CD4-positive, alpha-beta T cell treated with Interleukin-4 for 4 hours (primary cell): ENCODE measurements around the gene ZNF330.

Source experiments
- DNase-seq: peaks from one replicate; pipeline ENCODE4 v3.0.0-alpha.2; 2020

ZNF330 gene

GRCh38 chr4:141238186-141238585 lies 17.5 kb downstream of the ZNF330 start:
- DNase-seq, result no peak

- DNase-seq, result no peak
These were observed 19.6 kb downstream of the ZNF330 start for GRCh38 chr4:141240259-141240658.

GRCh38 chr4:141240671-141241070 lies 20.0 kb downstream of the ZNF330 start:
- DNase-seq, result no peak

GRCh38 chr4:141241986-141242385 lies 21.3 kb downstream of the ZNF330 start:
- no peak for DNase-seq

- no peak for DNase-seq
These were observed 23.7 kb downstream of the ZNF330 start for GRCh38 chr4:141244419-141244818.

GRCh38 chr4:141246243-141246642 lies 25.5 kb downstream of the ZNF330 start:
- DNase-seq, result no peak

GRCh38 chr4:141246683-141247429 lies 26.2 kb downstream of the ZNF330 start:
- DNase-seq, result no peak

GRCh38 chr4:141247430-141247780 lies 26.7 kb downstream of the ZNF330 start:
- DNase-seq, result no peak

- no peak for DNase-seq
These were observed 27.3 kb downstream of the ZNF330 start for GRCh38 chr4:141248029-141248428.

GRCh38 chr4:141248486-141248885 lies 27.8 kb downstream of the ZNF330 start:
- DNase-seq, result no peak

GRCh38 chr4:141254326-141254725 lies 33.6 kb downstream of the ZNF330 start:
- DNase-seq, result no peak

- no peak for DNase-seq
These were observed 34.3 kb downstream of the ZNF330 start for GRCh38 chr4:141255016-141255415.

- no peak for DNase-seq
These were observed 37.9 kb downstream of the ZNF330 start for GRCh38 chr4:141258558-141258957.

- DNase-seq, result no peak
These were observed 55.1 kb downstream of the ZNF330 start for GRCh38 chr4:141275834-141276233.

- DNase-seq, result no peak
These were observed 62.5 kb downstream of the ZNF330 start for GRCh38 chr4:141283152-141283551.

- DNase-seq, result no peak
These were observed 62.9 kb downstream of the ZNF330 start for GRCh38 chr4:141283563-141283962.
